ENCODE data around the gene ITPA.

- no peak for TF ChIP-seq EZH2 (IDR thresholded peaks at IDR 0.05; ENCODE audit: borderline replicate concordance, low read depth, low read length, severe bottlenecking)
- TF ChIP-seq, protein P1, sequence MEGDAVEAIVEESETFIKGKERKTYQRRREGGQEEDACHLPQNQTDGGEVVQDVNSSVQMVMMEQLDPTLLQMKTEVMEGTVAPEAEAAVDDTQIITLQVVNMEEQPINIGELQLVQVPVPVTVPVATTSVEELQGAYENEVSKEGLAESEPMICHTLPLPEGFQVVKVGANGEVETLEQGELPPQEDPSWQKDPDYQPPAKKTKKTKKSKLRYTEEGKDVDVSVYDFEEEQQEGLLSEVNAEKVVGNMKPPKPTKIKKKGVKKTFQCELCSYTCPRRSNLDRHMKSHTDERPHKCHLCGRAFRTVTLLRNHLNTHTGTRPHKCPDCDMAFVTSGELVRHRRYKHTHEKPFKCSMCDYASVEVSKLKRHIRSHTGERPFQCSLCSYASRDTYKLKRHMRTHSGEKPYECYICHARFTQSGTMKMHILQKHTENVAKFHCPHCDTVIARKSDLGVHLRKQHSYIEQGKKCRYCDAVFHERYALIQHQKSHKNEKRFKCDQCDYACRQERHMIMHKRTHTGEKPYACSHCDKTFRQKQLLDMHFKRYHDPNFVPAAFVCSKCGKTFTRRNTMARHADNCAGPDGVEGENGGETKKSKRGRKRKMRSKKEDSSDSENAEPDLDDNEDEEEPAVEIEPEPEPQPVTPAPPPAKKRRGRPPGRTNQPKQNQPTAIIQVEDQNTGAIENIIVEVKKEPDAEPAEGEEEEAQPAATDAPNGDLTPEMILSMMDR (IDR thresholded peaks at IDR 0.05; ENCODE audit: borderline replicate concordance, extremely low read depth, low read length, poor library complexity, severe bottlenecking): no peak
Observed at GRCh38 chr20:3172126-3172932, 37.0 kb upstream of the ITPA start.
